T-helper 2 cell (primary cell): ENCODE measurements around the gene MYO1B.

Experiments used
- DNase-seq, 5 experiments: peaks; one replicate each; pipeline versions ENCODE4 v3.0.0 to v3.0.0-alpha.2; 2012 to 2022

MYO1B gene

DNA sequence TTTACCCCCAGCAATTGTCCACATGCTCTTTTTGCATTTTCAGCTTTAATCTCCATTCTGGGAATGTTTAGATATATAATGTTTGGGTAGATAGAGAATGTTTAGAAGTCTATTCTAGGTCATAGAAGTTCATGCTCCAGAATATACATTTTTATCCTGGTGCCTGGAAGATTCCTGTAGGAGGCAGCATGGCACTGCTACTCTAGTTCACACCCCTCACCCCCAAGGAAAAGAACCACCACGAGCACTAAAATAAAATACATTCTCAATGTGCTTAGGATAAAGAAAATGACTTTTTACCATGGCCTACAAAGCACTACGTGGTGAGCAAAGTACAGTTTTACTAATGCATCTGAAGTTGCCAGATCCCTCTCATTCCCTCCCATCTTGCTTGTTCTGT is 53.8 kb downstream of the MYO1B start:
- DNase-seq = no peak

DNA sequence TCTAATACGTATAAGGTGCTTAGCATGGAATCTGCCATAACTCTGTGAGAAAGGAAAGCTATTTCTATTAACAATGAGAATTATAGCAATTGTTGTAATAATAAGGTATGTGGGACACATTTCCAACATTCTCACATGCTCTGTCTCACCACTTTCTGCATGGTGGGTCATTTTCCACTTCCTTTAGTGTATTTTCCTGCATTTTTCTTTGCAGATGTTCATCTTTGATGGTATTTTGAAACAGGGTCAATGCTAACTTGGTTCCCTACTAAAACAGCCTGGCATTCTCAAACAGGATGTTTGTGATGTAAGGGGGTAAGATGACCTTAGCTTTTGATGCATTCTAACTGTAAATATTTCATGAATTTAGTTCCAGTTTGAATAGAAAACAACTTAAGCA is 54.7 kb downstream of the MYO1B start:
- DNase-seq = no peak

DNA sequence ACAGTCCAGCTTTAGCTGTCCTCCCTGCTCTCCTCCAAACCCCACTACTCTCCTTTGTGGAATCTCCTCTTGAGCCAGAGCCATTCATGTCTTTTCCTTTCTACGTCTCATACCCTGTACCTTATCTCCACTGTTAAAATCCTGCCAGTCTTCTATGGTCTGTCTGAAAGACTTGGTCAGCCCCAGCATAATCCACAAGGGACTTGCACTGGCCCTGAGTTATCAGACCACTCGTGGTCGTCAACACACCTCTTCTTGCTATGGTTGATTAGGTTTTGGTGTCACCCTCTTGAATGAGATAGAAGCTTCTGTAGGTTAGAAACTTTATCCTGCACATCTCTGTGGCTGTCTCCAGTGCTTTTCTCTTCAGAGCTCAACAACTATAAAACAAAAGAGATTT is 56.8 kb downstream of the MYO1B start:
- DNase-seq = no peak

DNA sequence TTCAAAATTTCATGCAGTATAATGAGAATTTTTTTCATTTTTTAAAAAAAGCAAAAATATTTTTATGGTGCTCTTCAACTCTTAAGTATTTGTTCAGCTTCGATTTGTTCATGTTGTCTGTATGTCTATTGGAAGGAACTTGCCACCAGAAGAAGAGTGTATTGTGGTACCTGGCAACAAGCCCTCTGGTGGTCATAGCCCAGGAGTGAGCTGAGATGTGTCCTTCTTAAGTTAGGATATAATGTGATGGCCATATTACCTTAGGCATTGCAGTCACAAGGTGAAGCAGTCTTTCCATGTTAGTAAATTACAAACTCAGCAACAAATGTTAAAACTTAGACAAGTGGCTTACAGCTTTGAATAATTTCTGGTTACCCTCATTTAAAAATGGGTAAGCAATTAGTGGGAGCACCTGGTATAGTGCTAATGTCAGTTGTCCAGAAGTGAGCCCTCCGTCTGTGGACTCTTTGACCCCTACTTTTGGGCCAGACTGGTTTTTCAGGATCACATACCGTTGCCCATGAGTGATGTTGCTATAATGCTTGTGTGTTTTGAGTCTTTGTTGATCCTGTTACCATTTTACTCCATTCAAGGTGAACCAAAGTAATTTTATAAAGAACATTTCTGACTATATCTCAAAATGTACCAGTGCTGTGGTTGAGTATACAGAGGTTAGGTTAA is 57.4 kb downstream of the MYO1B start:
- DNase-seq = peak in 1 of 5 experiments; percentile 39

DNA sequence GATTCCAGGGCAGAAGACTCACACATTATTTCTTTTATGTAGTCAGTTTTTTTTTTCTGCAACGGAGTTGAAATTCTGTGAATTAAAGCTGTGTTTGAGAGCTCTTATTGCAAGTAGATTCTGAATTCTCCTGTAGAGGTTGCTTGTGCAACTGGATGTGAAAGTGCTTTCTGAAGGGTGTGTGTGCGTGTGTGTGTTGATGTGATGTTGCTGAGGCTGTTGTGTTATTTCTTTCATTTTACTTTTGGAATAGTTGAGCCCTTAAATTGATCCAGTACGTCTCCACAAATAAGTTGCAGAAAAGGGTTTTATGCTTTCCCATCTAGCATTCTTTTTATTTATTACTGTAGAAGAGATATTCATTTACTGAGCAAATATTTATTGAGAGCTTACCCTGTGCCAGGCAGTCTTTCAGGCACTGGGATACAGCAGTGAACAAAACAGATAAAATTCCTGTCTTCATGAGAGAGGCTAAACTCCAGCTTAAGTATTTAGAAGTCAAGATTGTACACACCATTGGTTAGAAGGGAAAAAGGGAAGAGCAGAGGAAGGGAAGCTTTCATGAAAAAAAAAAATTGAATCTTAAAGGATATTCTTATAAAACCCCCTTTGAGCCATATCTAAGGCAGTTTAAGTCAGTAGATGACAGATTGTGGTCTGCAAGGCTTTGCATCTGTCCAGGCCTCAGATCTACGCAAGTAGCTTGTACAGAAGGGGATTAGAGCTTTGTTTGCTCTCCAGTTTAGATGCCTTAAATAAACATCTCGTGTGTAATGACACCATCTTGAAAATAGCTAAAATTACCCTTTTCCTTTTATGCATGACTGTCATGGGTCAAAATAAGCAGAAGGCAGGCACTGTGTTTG is 58.2 kb downstream of the MYO1B start:
- DNase-seq = no peak

DNA sequence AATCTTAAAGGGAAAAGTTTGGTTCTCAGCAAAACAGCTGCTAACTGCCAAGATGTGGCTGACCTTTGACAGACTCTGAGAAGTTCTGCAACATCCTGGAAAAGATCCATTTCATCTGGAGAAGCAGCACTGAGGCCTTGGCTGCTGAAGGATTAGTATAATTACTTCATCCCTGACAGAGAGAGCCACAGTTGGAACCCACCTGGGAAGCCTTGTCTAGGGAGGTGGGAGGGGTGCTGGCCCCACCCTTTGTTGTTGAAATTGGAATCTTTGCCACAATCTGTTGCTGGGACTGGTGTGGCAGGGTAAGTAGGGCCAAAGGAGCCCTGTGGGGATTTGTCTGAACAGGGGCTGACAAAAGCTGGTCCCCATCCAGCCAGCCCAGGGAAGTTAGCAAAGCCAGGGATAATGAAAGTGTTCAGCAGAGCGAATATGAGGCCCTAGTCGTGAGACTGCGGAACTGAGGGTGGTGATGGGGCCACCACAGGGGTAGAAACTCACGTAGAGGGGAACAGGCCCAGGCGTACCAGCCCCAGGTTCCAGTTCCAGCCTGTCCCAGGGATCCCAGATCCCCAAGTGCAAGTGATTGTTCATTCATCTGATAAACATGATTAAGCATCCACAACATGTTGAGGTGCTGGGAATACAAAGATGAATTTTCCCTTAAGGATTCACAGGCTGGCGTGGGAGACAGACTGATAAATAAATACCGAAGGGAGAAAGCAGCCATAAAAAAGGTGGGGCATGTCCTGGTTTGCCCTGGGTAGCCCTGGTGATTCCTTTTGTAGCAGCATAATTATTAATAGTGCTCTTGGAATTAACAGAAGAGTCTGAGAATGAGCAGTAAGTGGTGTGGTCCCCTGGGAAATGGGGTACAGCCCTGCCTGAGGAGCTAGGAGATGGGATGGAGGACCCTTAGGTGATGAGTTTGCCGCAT is 60.0 kb downstream of the MYO1B start:
- no peak for DNase-seq

DNA sequence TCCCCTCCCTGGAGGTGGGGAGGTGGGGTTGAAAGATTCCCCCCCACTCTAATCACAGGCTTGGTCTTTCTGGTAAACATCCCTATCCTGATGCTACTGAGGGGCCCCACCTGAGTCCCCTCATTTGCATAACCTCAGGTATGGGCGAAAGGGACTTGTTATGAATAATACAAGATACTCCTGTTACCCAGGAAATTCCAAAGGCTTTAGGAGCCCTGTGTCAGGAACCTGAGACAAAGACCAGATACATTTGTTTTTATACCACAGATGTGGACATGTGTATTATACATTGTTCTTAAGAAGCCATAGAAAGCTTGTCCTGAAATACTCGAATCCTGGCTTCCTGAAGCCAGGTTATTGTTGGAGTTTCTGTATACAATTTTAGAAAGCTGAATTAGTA is 62.8 kb downstream of the MYO1B start:
- no peak for DNase-seq

DNA sequence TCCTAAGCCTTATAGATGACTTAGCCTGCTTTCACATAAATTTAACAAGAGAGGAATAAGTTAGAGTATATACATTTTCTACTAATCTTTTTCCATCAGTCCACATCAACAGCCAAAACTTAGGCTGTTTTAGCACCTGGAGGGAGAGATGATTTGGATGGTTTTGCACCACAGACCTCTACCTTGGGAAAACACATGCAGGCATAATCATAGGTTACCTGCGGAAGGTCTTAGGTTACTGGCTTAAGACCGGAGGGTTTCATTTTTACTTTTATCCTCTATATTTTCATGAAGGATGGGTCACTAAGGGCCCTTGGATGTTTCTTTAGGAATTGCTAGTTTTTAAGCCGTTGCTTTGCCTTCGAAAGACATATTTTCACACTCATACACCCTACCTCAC is 66.0 kb downstream of the MYO1B start:
- no peak for DNase-seq

DNA sequence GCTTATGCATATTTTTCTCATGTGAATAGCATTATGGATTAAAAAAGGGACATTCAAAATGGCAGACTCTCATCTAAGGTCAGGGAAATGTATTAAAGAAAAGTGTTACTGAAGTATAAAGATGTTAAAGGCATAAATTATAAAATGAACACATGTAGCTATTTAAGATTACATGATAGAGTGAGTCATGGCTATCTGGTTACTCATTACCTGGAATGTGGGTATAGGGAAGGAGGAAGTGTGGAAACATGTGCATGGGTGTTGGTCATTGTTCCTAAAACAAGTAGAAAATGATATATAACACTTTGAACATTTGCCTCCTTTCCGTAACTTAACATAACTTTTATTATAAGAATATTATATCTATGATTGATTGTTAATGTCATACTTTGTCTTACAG is 66.4 kb downstream of the MYO1B start:
- no peak for DNase-seq

DNA sequence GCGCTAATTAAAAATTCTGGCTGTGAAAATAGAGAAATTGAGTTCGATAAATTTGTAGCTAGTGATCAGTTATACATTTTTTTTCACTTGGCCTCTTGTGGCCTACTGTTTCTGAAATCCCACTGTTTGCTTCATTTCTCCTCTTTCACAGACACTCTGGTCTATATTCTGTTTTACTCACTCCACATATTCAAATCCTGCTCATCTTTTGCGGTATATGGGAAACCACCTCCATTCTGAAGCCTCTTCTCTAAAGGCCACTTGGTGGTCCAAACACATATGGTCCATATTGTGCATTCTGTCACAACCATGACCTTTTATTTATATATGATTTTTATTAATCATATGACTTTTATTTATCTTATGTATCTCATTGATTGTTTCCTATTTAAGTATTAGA is 67.0 kb downstream of the MYO1B start:
- no peak for DNase-seq

DNA sequence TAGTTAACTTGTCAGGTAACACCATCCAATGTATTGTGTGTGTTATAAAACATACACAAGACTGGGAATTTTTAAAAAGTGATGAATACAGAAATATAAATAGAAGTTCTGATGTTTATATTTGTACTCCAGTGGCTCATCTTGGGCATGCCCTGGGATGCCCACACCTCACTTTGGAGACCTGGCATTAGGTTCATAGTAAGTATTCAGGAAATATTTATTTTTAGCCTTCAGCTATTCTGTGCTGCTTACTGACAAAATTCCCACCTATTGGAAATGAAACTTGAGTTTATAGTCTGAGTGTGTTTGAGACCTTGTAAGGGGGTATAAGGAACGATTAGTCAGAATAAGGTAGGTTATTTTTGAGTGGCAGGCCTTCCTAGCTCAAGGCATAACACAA is 67.5 kb downstream of the MYO1B start:
- no peak for DNase-seq

DNA sequence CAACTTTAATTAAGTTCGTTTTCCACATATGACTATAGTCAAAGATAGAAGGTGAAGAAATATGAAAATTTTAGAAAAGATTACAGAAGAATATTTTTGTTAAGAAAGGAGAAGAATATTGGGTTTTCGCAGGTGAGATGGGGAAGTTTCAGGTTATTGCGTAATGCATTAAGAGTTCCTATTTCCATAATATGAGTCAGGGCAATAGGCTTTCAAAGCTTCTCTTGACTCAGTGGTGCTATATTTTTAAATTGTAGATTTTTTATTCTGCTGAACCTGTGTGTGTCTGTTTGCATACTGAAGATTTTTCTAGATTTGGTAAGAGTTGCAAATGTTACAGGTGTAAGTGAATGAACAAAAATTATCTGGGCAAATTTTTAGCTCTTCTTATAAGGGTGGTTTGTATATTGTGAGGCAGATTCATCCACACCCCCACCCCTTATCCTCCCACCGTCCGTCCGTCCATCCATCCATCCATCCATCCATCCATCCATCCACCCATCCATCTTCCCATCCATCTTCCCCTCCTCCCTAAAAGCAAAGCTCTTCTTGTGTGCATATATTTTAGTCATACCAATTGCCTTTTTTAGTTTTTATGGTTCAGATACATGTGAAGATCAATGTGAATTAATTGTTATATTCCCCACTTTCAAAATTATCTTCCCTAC is 69.6 kb downstream of the MYO1B start:
- no peak for DNase-seq

DNA sequence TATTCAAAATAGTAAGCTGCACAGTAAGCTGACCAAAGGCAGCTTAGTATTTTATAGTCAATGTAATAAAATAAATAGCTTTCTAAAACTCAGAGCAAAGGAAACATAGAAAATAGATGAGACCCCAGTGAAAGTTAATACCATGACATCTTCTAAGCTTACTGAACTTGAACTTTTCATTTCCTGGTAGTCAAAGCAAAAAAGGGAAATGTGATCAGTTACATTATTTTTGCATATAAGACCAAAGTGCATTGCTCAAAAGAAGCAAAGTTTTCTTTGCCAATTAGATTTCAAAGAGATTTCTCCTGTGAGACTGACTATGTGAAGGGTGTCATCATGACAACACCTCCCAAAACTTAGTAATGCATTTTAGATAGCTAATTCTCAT is 70.2 kb downstream of the MYO1B start:
- DNase-seq = no peak

DNA sequence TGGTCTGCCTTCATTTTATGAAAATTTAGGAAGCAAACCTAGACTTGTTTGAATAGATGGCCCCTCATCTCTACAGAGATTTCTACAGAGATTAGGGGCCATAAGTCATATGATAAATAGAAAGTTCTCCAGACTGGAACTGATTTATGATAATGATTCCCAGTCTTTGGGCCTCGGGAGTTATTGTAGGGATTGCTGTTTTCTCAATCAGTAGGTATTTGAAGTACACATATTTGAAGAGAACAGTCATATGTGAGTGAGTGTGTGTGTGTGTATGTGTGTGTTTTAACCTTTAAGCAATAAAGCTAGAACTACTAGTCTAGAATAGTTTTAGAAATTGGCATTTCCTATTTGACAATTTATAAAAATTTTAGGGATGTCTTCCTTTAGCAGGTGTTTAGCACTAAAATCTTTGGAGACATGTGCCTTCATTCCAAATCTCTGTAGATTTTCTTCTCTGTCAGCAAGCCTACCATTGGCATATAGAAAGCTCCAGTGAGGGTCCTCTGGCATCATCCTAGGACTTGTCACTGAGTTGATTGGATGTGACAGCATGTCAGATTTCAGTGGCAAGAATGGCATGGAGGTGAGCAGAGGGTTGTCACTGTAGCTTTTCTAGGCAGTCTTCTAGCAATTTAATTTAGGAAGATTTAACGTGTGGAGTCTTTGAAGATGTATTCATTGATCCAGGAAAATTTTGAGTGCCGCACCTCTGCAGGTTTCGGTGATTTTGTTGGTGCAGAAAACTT is 71.2 kb downstream of the MYO1B start:
- no peak for DNase-seq

DNA sequence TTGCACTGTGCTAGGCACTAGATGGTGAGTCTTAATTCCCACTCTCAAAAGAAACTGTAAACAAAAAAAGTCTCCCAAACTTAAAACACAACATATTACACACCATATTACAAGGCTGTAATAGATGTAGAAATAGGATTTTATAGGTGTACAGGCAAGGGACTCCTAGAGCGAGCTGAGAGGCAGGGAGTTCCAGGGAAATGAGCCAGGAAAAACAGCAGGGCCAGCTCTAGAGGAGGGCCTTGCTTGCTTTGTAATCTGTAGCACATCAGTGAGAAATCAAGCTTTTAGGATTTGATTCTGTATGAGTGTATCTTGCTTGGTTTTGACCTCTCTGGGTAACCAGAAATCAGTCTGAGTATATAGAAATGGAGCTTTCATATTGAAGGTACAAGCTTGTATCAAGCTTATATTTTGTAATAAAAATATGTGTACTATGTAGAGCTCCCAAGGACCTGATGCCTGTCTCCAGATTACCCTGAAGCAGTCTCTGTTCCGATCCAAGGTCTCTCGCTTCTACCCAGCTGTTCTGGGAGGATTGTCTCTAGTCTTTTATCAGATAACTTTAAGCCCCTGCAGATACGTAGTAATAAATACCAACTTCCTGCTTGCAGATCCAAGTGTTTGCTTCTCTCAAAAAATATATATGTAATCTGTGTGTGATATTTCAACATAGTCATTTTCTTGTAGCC is 73.0 kb downstream of the MYO1B start:
- DNase-seq = no peak

DNA sequence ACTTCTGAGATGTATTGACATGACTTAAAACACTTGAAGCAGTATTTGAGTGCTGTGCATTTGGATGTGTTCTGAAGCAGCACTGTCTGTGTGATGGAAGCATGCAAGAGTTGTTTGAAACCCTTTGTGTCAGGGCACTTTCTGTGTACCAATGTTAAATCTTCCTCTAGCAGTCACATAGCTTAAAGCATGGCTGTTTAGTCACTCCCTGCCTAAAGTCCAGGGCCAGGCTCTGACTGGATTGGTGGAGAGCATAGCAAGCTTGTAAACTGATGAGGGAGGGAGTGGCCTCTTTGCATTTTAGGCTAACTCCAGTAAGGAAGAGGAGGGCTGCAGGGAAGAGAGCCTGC is 73.5 kb downstream of the MYO1B start:
- no peak for DNase-seq

DNA sequence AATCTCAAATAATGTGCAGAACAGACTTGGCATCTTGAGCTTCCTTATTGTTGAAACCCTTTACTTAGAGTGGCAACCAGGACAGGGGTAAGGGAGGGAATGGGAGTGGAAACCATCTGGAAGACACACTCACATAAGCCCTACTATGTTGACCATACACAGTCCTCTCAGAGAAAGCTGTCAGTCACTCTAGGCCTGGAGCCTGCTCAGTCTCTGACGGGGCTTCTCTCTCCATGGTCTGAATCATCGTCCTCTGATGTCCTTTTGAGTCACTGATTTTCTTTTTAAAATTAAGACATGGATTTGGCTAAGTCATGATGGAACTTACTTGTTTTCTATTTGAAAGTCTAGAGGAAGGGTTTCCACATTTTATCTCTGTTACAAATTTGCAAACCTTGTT is 74.0 kb downstream of the MYO1B start:
- no peak for DNase-seq

DNA sequence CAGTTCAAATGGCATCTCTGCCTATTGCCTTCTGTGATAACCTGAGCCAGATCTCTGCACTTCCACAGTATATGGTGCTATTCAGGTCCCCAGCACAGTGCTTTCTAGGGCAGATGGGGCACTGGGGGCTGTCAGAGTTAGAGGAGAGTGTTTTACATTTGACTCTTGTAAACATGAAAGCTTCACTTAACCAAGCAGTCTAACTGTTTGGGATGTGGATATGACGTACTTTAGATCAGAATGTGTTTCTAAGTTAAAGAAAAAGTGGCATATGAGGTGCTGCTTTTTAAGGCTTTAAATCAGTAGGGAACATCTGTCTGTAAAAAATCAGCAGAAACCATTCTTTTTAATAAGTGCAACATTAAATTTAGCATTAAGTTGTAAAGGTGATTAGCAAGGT is 75.7 kb downstream of the MYO1B start:
- DNase-seq = no peak

DNA sequence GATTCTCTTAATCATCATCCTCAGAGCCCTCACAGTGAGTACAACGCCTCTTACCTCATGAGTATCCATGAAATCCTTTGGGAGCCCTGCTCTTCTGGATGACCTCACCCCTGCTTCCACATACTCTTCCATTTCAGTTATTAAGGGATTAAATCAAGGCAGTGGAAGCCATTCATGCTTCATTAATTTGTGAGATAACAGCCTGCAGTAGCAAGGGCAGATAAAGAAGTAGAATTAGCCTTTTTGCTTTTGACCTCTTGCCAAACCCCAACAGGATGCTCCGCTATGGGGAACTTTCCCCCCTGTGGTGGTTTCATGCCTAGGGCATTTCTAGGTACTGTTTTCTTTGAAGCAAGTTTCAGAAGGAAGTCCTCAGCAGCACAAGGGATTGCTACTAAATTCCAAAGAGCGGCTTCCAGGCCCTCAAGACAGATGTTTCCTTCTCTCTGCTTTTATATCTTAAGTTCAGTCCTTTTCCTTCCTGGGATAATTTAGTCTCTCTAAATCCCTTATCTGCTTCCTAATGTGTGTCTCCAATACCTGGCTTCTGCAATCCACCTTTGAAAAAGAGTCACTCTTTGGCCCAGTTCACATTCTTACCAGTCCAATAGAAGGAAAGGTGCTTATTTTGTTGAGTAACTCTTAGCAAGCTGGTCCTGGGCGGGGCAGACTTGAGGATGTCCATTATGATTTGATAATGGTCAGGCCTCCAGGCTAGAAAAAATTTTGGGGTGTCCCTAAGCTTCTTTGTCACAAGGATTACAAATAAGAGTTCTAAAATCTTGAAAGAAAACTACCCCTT is 76.9 kb downstream of the MYO1B start:
- DNase-seq = peak in 1 of 5 experiments; percentile 3

DNA sequence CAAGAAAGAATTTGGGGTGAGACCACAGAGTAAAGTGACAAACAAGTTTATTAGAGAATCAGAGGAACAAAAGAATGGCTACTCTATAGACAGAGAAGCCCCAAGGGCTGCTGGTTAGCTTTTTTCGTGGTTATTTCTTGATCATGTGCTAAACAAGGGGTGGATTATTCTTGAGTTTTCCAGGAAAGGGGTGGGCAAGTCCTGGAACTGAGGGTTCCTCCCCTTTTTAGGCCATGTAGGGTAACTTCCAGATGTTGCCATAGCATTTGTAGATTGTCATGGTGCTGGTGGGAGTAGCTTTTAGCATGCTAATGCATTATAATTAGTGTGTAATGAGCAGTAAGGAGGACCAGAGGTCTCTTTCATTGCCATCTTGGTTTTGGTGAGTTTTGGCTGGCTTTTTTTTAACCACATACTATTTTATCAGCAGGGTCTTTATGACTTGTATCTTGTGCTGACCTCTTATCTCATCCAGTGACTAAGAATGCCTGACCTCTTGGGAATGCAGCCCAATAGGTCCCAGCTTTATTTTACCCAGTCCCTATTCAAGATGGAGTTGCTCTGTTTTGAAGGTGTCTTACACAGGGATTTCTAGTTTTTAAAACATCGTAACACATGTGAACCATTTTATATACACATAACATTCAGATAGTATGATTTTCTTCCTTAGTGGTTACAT is 77.8 kb downstream of the MYO1B start:
- DNase-seq = no peak
